ENCODE results near the gene DMD.

DNA sequence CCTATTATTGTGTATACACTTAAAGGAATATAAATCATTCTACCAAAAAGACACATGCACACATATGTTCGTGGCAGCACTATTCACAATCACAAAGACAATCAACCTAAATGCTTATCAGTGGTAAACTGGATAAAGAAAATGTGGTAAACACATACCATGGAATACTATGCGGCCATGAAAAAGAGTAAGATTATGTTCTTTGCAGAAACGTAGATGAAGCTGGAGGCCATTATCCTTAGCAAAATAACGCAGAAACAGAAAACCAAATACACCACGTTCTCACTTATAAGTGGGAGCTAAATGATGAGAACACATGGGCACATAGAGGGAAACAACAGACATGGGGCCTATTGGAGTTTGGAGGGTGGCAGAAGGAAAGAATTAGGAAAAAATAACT is 593.2 kb downstream of the DMD start:
- TF ChIP-seq, protein P1, sequence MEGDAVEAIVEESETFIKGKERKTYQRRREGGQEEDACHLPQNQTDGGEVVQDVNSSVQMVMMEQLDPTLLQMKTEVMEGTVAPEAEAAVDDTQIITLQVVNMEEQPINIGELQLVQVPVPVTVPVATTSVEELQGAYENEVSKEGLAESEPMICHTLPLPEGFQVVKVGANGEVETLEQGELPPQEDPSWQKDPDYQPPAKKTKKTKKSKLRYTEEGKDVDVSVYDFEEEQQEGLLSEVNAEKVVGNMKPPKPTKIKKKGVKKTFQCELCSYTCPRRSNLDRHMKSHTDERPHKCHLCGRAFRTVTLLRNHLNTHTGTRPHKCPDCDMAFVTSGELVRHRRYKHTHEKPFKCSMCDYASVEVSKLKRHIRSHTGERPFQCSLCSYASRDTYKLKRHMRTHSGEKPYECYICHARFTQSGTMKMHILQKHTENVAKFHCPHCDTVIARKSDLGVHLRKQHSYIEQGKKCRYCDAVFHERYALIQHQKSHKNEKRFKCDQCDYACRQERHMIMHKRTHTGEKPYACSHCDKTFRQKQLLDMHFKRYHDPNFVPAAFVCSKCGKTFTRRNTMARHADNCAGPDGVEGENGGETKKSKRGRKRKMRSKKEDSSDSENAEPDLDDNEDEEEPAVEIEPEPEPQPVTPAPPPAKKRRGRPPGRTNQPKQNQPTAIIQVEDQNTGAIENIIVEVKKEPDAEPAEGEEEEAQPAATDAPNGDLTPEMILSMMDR (IDR thresholded peaks at IDR 0.05; ENCODE audit: borderline replicate concordance, extremely low read depth, low read length, poor library complexity, severe bottlenecking), result no peak
- no peak for TF ChIP-seq EZH2 (IDR thresholded peaks at IDR 0.05; ENCODE audit: borderline replicate concordance, low read depth, low read length, severe bottlenecking)

Measured in DND-41 (cell line).